Fibroblast of skin of left quadriceps (primary cell): ENCODE results near the gene EXOSC10.

ENCODE experiments used
- DNase-seq, 2 experiments: peaks; one replicate each; pipeline ENCODE4 v3.0.0-alpha.2; 2013; ENCODE audit warnings: low read depth in 2 of 2

EXOSC10 gene

GRCh38 chr1:11099310-11100148 lies at the start of gene EXOSC10:
Gene EXOSC10, minus strand, starts transcription at chr1:11099869. Its CDS starts 38 bp downstream, at chr1:11099831.
- peak; percentile 74 for DNase-seq

GRCh38 chr1:11147197-11147770 lies 47.6 kb upstream of the EXOSC10 start:
- DNase-seq, result no peak

GRCh38 chr1:11145741-11146140 lies 46.1 kb upstream of the EXOSC10 start:
- no peak for DNase-seq

- no peak for DNase-seq
Measured at GRCh38 chr1:11144570-11145256, 45.0 kb upstream of the EXOSC10 start.

GRCh38 chr1:11143907-11144306 lies 44.2 kb upstream of the EXOSC10 start:
- DNase-seq, result no peak

GRCh38 chr1:11143401-11143800 lies 43.7 kb upstream of the EXOSC10 start:
- DNase-seq, result no peak

GRCh38 chr1:11142618-11143391 lies 43.1 kb upstream of the EXOSC10 start:
- DNase-seq, result no peak

- DNase-seq, result peak; percentile 16 to 24
Measured at GRCh38 chr1:11138952-11139351, 39.3 kb upstream of the EXOSC10 start.

GRCh38 chr1:11138029-11138428 lies 38.4 kb upstream of the EXOSC10 start:
- DNase-seq, result no peak

GRCh38 chr1:11134898-11135266 lies 35.2 kb upstream of the EXOSC10 start:
- DNase-seq, result no peak

- no peak for DNase-seq
Measured at GRCh38 chr1:11134251-11134897, 34.7 kb upstream of the EXOSC10 start.

GRCh38 chr1:11132563-11133293 lies 33.1 kb upstream of the EXOSC10 start:
- no peak for DNase-seq

GRCh38 chr1:11131816-11132215 lies 32.1 kb upstream of the EXOSC10 start:
- no peak for DNase-seq

- DNase-seq, result no peak
Measured at GRCh38 chr1:11130406-11130805, 30.7 kb upstream of the EXOSC10 start.

- no peak for DNase-seq
Measured at GRCh38 chr1:11129649-11130390, 30.2 kb upstream of the EXOSC10 start.

- DNase-seq, result no peak
Measured at GRCh38 chr1:11126569-11126968, 26.9 kb upstream of the EXOSC10 start.

- no peak for DNase-seq
Measured at GRCh38 chr1:11125931-11126330, 26.3 kb upstream of the EXOSC10 start.

GRCh38 chr1:11124965-11125364 lies 25.3 kb upstream of the EXOSC10 start:
- no peak for DNase-seq

GRCh38 chr1:11116318-11116717 lies 16.6 kb upstream of the EXOSC10 start:
- DNase-seq, result no peak

GRCh38 chr1:11114966-11115365 lies 15.3 kb upstream of the EXOSC10 start:
- no peak for DNase-seq
